Retinal pigment epithelial cell (primary cell): Measurements from ENCODE around the gene TEF.
"Not testable (repeated sequence)": the region's sequence is repeated elsewhere in the genome, so short reads cannot be mapped to it uniquely, and the experiment has no call there.

Experiments used
- DNase-seq: peaks from one replicate; pipeline ENCODE4 v3.0.0-alpha.2; 2010; ENCODE audit warnings: low read depth
- H3K4me3 ChIP-seq: 2 replicates; pipeline ENCODE4 v1.5.1; 2011; ENCODE audit warnings: mild to moderate bottlenecking, low read length, control low read depth, moderate library complexity
- CTCF ChIP-seq: conservative IDR thresholded peaks from 2 replicates; pipeline ENCODE4 v1.5.1; 2011; ENCODE audit warnings: low read depth, low read length, control low read depth, inconsistent platforms

The TEF gene

GRCh38 chr22:41395531-41396240 is 13.9 kb downstream of the TEF start:
- H3K4me3 ChIP-seq = no peak overlapping the region
- DNase-seq = no peak
- no peak for TF ChIP-seq CTCF

GRCh38 chr22:41397143-41397811 is 15.5 kb downstream of the TEF start:
- no peak for TF ChIP-seq CTCF
- DNase-seq = no peak
- no peak overlapping the region for H3K4me3 ChIP-seq

GRCh38 chr22:41398921-41399320 is 17.2 kb downstream of the TEF start:
- DNase-seq = no peak
- no peak overlapping the region for H3K4me3 ChIP-seq
- no peak for TF ChIP-seq CTCF

- no peak overlapping the region for H3K4me3 ChIP-seq
- DNase-seq = peak; percentile 92
- TF ChIP-seq CTCF = no peak
These were observed 20.3 kb downstream of the TEF start for GRCh38 chr22:41401781-41402648.

- H3K4me3 ChIP-seq, DNase-seq: not testable (repeated sequence)
These were observed 21.1 kb downstream of the TEF start for GRCh38 chr22:41402851-41403250.

GRCh38 chr22:41403532-41404318 is 22.0 kb downstream of the TEF start:
- peak; percentile 98 for TF ChIP-seq CTCF
- DNase-seq = peak; percentile 97
- H3K4me3 ChIP-seq = no peak overlapping the region

GRCh38 chr22:41405588-41405987 is 23.8 kb downstream of the TEF start:
- no peak for TF ChIP-seq CTCF
- DNase-seq = no peak
- H3K4me3 ChIP-seq = no peak overlapping the region
